EH (cell line): Measurements from ENCODE around the gene TAB2.
A peak's percentile ranks its signal among the peaks of the same experiment; 100 is the strongest.

Experiments
- DNase-seq: peaks from one replicate; pipeline ENCODE4 v3.0.0-alpha.2; 2015; ENCODE audit warnings: low read depth

TAB2 gene, protein sequence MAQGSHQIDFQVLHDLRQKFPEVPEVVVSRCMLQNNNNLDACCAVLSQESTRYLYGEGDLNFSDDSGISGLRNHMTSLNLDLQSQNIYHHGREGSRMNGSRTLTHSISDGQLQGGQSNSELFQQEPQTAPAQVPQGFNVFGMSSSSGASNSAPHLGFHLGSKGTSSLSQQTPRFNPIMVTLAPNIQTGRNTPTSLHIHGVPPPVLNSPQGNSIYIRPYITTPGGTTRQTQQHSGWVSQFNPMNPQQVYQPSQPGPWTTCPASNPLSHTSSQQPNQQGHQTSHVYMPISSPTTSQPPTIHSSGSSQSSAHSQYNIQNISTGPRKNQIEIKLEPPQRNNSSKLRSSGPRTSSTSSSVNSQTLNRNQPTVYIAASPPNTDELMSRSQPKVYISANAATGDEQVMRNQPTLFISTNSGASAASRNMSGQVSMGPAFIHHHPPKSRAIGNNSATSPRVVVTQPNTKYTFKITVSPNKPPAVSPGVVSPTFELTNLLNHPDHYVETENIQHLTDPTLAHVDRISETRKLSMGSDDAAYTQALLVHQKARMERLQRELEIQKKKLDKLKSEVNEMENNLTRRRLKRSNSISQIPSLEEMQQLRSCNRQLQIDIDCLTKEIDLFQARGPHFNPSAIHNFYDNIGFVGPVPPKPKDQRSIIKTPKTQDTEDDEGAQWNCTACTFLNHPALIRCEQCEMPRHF

DNA sequence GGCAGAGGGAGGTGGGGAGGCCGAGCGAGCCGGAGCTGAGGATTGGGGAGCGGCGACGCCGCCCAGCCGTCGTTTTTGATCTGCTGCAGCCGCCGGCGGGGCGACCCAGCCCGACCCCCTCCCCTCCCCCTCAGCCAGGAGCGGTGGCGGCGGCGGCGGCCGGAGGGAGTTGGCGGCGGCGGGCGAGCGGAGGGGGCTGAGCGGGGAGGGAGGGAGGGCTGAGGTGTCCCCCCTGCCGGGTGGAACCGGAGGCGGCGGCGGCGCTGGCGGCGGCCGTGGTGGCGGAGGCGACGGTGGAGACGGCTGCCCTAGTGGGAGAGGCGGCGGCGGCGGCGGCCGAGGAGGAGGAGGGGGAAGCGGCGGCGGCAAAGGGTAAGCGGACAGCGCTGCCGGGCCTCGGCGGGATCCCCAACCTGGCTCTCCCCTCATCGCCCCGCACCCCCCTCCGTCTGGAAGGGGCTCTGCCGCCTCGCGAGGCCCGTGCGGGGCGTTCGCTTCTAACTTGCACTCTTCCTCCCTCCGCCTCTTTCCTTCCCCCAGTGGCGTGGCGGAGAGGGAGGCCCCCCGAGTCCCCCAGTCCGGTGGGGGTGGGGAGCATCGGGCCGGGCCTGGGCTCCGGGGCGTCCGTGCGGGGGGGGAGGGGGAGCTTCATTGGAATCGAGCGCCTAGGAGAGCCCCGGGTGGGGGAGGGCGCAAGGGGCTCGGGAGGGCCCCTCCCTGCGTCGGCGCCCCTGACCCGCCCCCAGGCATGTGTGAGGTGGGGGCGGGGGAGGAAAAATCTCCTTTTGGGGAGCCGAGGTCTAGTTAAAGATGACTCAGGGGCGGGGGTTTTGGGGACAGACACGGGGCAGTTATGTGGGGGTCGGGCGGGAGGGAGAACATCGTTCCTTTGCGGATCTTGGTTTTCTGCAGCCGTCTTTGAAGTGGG, at the start of gene TAB2:
TAB2 (plus strand) TSS at position 69 of the 928 bp plus-strand sequence. CDS start 52,286 bp downstream, outside the sequence.
- peak; percentile 44 for DNase-seq

DNA sequence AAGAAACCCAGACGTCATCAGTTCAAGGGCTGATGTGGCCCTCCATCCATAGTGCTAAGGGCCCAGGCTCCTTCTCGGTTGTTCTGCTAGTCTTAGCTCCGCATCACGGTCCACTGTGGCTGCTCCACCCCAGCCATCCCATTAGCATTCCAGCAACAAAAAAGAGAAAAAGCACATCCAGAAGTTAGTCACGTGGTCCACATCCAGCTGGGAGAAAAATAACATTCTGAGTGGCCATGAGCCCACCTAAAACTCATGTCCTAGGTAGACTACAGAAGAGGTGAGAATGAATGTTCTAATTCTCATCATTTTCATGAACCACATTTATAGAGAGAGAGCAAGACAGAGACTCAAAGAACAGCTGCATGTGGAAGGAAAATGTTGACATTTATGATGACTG, 49.4 kb upstream of the TAB2 start:
- no peak for DNase-seq

DNA sequence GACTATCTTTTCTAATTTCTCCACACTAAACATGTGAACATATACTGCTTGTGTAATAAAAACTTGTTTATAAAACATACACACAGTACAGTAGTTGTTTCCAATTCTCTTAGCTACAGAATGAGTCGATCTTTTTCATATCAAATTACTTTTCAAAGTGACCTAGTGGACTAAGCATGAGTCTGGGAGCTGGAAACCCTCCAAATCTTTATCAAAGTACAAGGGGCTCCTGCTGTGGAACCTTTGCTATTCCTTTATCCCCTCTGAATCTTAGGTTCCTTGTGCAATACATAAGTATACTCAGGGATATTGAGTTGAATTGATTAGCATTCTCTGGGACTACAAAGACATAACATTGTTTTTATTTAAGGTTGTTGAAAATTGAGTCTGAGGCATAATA, 48.7 kb upstream of the TAB2 start:
- no peak for DNase-seq

DNA sequence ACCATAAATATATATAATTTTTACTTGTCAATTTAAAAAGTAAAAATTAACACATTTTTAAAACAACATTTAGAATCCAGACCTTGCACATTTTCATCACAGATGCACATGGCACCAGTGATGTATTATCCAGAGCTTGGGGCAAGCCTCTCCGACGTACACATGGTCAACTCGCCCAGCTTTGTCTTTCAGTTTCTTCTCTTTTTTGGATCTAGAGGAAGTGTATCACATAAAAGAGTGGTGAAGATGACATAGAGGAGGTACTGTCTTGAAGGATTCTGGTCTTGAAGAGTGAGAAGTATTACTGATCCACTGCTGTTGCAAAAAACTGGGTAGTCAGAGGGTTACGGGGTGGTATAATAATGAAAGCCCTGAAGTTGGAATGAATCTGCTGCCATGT, 46.9 kb upstream of the TAB2 start:
- DNase-seq, result no peak

DNA sequence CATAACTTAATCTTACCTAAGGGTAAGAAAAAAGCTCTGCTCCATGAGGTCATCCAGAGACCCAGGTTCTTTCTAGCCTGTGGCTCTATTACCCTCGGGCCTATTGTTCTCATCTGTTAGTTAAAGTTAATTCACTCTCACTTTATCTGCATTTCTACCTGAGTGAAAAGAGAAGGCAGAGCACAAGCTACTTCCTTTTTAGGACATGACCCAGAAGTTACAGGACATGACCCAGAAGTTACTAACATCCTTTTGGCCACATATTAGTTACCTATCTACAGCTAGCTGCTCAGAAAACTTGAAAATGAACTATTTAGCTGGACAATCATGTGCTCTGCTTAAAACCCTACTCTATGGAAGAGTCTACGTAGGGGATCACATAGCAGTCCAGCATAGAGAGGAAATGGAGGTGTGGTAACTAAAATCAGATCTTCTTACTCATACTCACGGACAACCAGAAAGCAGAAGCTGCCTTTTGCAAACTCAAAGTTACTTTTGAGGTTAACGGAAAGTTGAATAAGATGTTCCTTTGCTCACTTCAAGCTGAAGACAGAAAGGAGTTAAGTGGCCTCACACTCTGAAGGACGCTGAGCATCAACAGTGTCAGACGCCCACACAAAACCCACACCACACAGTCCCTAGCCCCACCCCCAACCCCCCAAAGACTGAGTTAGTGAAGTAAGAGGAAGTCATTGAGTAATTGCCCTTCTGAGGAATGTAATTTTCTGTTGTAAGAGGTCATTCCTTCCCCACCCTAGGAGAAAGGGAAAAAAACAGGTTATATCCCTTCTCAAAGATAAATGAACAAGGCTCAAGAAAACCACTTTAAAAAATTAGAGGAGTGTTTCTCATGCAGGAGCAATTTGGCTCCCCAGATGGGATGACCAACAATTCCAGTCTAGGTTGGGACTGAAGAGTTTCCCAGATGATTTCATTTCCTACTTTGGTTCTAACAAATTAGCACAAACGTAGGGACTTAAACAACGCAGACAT, 45.9 kb upstream of the TAB2 start:
- no peak for DNase-seq

DNA sequence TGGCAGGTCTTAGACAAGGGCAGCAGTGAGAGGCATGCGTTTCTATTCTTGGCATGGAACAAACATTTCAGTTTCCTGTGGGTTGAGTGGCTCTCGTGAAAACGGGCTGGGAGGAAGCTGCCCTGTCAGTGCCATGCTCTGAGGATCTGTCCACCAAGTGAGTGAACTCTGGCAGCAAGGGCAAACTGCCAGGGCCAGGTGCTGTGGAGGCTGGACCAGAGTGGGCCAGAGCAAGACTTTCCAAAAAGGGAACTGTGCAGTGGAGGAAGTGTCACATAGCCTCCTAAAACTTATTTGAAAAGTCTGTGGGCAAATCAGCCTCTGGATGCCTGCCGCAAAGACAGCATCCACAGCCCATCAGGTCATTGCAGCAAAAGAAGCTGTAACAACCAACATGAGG, 44.2 kb upstream of the TAB2 start:
- no peak for DNase-seq

DNA sequence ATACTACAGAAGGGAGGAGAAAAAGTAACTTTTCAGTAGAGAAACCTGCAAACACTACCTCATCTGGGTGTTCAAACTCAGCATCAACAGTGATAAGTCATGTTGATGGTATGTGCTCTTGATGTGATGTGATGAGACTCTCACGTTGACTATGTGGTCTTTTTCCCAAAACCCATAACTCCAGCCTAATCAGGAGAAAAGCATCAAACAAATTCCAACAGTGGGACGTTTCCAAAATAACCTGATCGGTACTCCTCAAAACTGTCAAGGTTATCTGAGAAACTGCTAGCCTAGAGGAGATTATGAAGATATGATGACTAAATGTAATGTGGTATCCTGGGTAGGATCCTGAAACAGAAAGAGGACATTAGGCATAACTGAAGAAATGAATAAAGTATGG, 41.9 kb upstream of the TAB2 start:
- DNase-seq, result no peak

DNA sequence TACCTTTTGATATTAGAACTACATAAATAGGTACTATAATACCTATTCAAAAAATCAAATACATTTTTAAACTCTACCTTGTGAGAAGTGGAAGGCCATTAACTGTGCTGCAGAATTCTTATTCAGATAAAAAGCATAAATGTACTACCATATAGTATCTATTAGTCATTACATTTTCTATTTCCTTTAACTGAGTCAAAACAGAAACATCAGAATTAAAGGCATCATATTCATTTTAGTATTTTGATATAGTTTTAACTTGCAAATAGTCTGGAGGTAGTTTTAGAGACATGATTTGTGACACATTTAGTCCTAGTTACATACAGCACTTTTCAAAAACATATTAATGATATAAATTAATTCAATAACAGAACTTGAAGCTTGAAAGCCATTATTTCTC, 39.9 kb upstream of the TAB2 start:
- DNase-seq, result no peak

DNA sequence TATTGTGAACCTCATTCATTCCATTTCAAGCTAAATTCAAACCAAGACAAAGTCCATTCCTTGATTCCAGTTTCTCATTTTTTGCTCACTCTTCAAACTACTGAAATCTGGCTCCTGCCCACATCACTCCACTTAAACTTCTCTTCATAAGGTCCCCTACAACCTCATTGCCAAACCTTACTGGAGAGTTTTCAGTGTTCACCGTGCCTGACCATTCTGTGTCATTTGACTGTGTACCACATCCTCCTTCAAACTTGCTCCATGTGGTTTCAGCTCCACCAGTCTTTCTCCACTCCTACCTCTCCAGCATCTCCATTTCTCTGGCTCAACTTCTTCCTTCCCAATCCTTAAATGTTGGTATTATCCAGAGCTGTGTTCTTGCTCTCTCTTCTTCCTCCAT, 38.5 kb upstream of the TAB2 start:
- no peak for DNase-seq

DNA sequence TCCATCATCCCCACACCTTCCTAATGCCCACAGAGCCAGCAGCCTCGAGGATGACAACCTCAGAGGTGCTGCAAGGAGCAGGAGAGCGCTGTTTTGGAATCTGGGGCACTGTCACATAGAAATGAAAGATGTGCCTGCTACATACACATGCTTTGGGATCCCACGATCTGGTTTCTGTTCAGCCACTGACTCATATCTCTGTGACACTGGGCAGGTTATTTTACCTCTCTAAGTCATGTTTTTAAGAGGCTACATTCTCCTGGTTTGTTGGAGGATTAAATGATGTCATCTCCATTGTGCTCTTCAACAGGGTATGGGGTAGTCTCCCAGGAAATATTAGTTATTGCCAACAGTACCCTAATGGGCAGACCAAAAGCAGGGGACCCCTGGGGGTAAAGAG, 32.6 kb upstream of the TAB2 start:
- no peak for DNase-seq

DNA sequence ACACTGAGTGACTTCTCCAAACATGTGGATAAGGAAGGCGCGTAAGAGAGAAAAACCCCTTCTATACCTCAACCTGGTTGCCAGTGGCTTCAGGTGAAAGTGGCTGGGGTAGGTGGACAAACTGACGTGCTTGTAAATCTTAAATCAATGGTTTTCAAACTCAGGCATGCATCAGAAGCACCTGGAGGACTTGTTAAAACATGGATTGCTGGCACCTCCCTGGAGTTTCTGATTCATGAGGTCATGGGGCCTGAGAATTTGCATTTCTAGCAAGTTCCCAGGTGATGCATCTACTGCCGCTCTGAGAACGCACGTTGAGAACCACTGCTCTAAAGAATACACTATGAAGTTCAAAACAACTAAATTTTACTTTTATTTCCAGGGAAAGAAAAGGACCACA, 31.9 kb upstream of the TAB2 start:
- no peak for DNase-seq

DNA sequence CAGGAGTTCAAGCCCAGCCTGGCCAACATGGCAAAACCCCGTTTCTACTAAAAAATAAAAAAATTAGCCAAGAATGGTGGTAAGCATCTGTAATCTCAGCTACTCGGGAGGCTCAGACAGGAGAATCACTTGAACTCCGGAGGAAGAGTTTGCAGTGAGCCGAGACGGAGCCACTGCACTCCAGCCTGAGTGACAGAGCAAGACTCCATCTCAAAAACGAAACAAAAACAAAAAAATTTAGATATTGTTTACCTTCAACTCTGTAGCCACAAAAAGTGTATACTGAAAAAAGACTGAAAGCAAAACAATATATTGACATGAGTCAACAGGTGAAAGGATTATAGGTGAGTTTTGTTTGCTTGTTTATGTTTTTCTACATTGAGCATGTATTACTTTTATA, 30.6 kb upstream of the TAB2 start:
- DNase-seq, result no peak

DNA sequence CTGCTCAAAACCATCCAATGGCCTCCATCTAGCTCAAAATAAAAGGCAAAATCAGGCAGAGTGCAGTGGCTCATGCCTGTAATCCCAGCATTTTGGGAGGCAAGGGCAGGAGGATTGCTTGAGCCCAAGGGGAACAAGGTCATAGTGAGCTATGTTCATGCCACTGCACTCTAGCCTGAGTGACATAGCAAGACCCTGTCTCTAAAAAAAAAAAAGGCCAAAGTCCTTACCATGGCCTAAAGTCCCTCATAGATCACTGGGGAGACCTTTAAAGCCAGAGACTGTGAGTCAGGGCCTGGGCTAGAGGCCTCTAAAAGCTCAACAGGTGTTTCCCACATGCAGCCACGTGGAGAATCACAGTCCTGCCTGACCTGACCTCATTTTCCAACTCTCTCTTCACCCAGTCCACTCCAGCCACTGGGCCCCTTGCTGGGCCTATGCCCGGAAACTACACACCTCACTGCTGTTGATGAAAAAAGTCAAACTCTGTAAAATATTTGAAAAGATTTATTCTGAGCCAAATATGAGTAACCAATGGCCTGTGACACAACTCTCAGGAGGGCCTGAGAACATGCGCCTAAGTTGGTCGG, 28.2 kb upstream of the TAB2 start:
- DNase-seq, result no peak

DNA sequence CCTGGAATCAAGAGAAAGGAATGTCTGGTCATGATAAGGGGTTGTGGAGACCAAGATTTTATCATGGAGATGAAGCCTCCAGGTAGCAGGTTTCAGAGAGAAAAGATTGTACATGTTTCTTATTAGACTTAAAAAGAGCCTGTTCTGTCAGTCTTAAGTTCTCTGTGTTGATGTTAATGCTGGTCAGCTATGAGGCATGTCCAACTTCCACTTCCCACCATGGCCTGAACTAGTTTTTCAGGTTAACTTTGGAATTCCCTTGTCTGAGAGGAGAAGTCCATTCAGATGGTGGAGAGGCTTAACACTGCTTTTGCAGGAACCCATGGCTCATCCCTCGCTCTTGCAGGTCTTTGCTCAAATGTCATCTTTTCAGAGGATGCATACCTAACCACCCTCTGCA, 27.5 kb upstream of the TAB2 start:
- DNase-seq, result no peak

DNA sequence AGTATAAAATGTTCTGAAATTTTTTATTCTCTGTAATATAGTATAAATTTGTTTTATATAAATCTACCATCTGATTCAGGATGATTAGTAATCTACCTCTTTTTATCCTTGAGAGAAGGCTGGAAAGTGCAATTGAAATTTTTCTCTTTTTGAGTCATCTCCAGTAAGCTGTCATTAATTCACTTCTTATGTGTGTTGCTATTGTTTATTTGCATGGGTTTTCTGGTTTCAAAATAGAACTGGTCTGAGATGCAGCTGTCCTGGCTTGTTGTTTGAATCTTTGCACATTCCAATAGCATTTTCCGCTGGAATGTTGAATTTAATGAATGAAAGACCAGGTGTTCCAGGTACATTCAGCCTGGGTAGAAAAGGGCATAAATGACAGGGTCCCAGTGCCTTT, 24.3 kb upstream of the TAB2 start:
- no peak for DNase-seq

DNA sequence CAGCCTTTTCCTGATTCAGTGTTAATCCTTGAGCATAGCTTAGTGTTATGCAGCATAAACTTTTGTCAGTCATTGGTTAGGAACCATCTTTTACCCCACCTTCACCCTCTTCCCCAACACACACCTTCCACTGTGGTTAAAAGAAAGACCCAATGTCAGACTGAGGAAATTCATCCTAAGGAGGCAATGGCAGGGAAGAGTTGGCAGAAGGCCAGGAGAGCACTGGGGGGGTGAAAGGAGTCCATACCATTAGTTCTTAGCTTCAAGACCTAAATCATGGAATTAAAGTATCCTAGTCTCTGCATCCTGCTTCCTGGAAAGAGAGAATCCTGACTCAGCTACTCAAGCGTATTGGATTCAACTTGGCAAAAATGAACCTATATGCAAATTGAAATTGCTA, 16.9 kb upstream of the TAB2 start:
- no peak for DNase-seq

DNA sequence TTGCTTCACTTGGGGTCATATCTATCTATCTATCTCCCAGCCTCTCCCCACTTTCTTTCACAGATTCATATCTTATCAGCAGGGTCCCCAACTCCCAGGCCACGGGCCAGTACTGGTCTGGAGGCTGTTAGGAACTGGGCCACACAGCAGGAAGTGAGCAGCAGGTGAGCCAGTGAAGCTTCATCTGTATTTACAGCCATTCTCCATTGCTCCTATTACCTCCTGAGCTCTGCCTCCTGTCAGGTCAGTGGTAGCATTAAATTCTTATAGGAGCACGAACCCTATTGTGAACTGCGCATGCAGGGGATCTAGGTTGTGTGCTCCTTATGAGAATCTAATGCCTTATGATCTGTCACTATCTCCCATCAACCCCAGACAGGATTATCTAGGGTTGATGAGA, 14.8 kb upstream of the TAB2 start:
- DNase-seq, result no peak

DNA sequence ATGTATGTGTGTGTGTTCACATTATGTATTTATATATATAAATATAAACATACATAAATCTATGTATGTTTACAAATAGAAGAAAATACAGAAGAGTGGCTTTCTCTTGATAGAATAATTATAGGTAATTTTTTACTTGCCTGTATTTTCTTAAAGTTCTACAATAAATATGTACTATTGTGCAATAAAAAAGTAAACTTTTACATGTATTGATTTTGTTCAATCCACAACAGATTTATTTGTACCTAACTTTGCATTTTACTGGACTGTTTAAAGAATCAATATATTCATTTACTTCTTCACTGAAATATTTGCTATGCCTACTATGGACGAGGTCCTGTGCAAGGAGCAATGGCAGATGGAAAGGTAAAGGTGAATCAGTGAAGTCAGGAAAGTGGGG, 14.0 kb upstream of the TAB2 start:
- DNase-seq, result no peak

DNA sequence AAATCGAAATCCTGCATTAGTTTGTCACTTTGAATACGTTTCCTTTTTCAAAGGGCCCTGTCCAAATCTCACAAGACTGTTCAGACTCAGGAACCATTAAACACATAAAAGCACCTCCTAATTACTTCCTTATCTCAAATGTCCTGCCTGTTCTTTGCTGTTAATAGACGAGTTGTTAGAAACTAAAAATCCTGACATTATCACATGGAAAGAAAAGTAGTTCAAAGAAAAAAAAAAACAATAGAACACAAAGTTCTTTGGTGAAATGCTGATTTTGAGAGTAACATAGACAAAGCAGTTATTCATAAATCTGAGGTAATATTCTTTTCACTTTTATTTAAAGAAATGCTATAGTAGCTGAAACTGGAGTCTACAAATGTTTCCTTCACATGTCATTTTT, 12.1 kb upstream of the TAB2 start:
- no peak for DNase-seq

DNA sequence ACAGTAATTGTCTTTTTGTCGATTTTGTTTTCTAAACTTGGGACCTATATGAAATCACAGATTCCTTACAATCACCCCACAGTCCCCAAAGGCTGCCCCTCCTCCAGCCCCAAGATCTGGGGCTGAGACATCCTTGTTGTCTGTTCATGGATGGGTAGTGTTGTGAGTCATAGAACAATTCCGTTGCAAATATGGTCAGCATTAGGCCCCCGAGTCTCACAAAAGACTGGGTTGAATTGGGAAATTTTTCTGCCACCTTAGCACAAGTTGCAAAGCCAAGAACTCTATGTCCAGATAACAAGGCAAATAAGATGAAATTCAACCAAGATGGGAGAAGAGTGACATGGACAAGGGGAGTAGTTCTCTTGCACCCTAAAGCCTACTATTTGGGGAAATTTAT, 10.5 kb upstream of the TAB2 start:
- peak; percentile 16 for DNase-seq

DNA sequence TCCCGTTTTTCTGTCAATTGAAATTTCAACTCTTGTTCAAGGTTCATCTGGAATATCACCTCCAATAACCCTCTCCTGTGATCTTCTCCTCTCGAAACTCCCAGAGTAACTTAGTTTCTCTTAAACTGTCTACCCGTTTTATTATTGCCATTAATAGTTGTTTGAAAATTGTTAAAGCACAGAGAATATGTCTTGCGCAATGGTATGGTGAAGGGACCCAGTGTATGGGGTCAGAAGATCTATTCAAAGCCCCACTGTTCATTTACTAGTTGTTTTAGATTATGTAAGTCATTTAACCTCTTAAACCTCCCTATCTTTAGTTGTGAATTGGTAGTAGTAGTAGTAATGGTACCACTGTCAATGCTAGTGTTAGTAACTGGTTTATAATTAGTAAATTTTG, 6.2 kb upstream of the TAB2 start:
- no peak for DNase-seq
